GM19328 (cell line): Measurements from ENCODE around the gene PTPRCAP.
"Not testable (repeated sequence)": the region's sequence is repeated elsewhere in the genome, so short reads cannot be mapped to it uniquely, and the experiment has no call there.

Source experiments
- ATAC-seq: cut with Tn5 transposase; IDR thresholded peaks from one replicate; pipeline ENCODE4 v1.9.1; 2021; ENCODE audit warnings: mild to moderate bottlenecking, moderate library complexity; ENCODE audit not compliant: unreplicated experiment

PTPRCAP gene

GRCh38 chr11:67428052-67429001 is 9.2 kb downstream of the PTPRCAP start, which contains the start of gene RPS6KB2:
TSS of gene RPS6KB2 (plus strand) at chr11:67428494. CDS start at chr11:67428546, 52 bp downstream.
- peak; percentile 76 for ATAC-seq

DNA sequence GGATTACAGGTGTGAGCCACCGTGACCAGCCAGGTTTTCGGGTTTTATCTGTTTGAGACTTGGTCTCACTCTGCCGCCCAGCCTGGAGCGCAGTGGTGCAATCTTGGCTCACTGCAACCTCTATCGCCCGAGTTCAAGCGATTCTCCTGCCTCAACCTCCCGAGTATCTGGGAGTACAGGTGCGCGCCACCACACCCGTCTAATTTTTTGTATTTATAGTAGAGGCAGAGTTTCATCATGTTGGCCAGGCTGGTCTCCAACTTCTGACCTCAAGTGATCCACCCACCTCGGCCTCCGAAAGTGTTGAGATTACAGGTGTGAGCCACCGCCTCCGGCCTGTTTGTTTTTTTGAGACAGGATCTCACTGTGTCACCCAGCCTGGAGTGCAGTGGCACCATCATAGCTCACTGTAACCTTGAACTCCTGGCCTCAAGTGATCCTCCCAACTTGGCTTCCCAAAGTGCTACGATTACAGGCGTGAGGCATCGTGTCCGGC is 10.1 kb downstream of the PTPRCAP start:
- ATAC-seq = not testable (repeated sequence)

GRCh38 chr11:67423891-67424613 is 13.4 kb downstream of the PTPRCAP start:
- no peak for ATAC-seq

- no peak for ATAC-seq
These were observed 14.0 kb downstream of the PTPRCAP start for GRCh38 chr11:67423466-67423865.

GRCh38 chr11:67422891-67423290 is 14.6 kb downstream of the PTPRCAP start:
- ATAC-seq = no peak

- ATAC-seq = no peak
These were observed 16.0 kb downstream of the PTPRCAP start for GRCh38 chr11:67421430-67422031.

GRCh38 chr11:67420646-67421429 is 16.6 kb downstream of the PTPRCAP start:
- ATAC-seq = peak; percentile 87

GRCh38 chr11:67420147-67420645 is 17.3 kb downstream of the PTPRCAP start:
- ATAC-seq = no peak

DNA sequence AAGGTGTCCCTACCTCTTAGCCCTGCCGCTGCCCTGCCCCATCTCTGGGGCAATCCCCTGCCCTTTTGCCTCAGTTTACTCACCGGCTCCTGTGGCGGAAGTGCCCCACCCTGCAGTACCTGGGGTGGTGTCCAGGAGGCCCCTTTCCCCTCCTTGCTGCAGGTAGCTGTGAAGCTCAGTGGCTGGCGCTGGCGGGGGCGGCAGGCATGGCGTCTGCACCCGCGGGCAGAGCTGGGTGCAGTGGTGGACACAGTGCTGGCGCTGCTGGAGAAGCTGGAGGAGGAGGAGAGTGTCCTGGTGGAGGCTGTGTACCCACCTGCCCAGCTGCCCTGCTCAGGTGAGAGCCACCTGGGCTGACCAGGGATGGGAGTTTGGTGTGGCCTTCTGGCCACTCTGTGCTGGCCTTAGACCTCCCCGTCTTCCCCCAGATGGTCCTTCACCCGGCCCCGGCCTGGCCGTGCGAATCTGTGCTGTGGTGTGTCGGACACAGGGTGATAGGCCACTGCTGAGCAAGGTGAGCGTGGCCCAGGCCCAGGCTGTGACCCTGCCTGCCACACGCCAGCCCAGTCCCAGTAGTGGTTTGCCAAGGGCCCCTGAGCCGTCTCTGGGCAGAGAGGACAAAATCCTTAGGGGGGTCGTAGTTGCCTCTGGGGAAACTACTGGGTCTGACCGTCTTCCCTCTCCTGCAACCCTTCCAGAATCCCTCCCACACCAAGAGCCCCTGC is 18.0 kb downstream of the PTPRCAP start:
- no peak for ATAC-seq

GRCh38 chr11:67418476-67419281 is 18.8 kb downstream of the PTPRCAP start:
- ATAC-seq = no peak

- no peak for ATAC-seq
These were observed 20.1 kb downstream of the PTPRCAP start for GRCh38 chr11:67417425-67417824.

GRCh38 chr11:67416416-67417335 is 20.8 kb downstream of the PTPRCAP start:
- no peak for ATAC-seq

DNA sequence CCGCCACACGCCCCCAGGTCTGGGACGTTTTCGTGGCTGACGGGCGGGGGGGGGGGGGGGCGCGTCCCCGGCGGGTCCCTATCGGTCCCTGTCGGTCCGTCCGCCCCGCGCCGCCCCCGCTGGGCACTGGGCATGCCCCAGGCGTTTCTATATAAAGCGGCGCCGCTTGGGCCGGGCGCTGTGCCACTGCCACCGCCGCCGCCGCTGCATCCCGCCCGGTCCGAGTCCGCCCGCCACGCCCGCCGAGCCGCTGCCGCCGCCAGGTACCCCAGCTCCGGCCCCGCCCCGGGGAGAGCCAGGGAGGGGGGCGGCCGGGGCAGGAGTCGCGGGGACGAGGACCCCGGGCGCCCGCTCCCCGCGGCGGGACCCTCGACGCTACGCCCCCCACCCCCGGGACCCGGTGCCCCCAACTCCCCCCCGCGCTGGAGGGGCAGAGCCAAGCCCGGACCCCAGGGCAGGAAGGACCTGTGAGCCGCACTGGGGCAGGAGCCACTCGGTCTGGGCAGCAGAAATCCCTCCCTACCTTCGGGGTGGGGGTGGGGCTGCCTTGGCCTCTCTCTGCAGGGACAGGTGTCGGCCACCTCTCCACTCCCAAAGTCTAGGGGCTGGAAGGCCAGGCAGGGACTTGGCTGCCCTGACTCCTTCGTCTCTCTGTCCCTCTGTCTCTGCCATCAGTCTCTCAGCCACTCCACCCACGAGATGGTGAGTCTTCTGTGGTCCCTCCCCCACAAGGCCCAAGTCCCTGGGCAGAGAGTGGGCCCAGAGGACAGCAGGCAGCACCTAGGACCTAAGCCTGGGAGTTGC is 21.8 kb downstream of the PTPRCAP start, which contains the start of gene CARNS1:
Gene CARNS1, plus strand, starts transcription at position 178 of the 804 bp plus-strand sequence. Its CDS starts 522 bp downstream, at position 700.
- ATAC-seq = no peak

DNA sequence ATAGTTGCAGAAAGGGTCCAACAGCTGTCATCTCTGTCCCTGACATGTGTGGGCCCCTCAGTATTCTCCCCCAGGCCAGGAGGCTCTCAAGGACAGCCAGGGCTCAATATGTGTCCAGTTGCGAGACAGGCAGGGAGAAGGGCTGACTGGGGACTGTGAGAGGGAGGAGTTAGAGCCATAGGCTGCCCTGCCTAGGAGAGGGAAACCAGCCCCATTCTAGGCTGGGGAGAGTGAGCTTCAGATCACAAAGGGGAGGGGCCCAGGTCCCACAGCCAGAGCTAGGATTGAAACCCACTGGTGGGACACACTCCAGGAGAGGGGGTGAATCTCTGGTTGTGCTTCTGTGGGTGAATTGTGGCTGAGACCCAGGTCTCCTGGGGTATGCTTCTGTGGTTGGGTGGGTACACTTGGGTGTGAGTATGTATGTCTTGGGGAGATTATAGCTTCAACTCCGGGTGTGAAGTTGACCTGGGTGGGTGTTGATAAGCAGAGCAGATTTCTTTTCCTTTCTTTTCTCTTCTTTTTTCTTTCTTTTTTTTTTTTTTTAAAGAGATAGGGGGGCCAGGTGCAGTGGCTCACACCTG is 24.1 kb downstream of the PTPRCAP start:
- no peak for ATAC-seq

DNA sequence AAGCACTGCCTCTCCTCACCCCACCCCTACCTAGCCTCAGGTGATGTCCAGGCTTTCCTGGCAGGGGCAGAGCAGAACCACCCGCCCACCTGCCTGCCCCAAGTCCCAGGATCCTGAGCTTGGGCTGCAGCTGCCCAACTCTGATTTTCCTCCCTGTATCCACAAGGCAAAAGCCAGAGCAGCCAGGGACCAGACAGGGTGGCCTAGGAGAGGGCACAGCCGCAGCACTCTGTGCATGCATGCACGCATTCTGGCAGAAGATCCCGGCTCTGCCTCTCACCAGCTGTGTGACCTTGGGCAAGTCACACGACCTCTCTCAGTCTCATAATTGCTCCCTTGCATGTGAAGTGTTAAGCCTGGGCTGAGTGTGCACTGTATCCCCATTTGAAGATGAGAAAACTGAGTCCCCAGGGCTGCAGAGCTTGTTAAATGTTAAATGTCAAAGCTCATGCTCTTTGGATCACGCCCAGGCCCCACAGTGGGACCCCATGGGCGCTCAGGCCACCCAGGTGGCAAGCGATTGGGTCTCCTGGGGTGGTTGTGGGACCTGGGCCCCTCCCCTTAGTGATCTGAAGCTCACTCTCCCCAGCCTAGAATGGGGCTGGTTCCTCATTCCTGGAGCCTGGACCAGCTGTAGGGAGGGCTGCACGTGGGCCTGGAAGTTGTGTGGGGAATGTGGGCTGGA is 24.8 kb downstream of the PTPRCAP start:
- ATAC-seq = no peak

DNA sequence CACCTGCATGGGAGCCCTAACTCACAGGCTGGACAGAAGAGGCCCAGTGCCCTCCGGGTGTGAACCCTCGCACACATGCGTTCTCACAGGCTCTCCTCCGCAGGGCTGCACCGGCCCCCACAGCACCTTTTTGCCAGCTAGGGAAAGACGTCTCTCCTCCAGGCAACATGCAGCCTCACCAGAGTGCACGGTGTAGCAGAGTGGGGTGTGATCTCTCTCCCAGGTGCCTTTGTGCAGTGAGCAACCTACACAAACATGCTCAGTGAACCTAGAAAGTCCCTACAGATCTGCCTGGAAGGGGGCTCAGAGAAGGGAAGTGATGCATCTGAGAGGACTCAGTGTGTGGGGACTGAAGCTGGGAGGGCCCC is 25.7 kb downstream of the PTPRCAP start:
- no peak for ATAC-seq
